MM.1S (cell line): ENCODE data around the gene PIGM.

Source experiments
- DNase-seq: peaks from one replicate; pipeline ENCODE4 v3.0.0-alpha.2; 2015
- H2AFZ ChIP-seq: fragments of 300-600 bp; sonication (generic); 2 replicates; pipeline ENCODE4 v1.6.0; 2016; ENCODE audit warnings: antibody characterized with exemption, low read length
- H3F3A ChIP-seq: fragments of 300-600 bp; sonication (generic); 2 replicates; pipeline ENCODE4 v1.6.1; 2016; ENCODE audit warnings: mild to moderate bottlenecking, antibody characterized with exemption, low read length, moderate library complexity, mixed read lengths; ENCODE audit not compliant: insufficient read depth
- H3K27ac ChIP-seq: fragments of 300-600 bp; sonication (generic); 2 replicates; pipeline ENCODE4 v1.5.1; 2016; ENCODE audit warnings: mild to moderate bottlenecking, low read length
- H3K27me3 ChIP-seq: fragments of 300-600 bp; sonication (generic); replicated peaks from 2 replicates; pipeline ENCODE4 v1.6.0; 2016; ENCODE audit warnings: low read length; ENCODE audit not compliant: insufficient read depth
- H3K36me3 ChIP-seq: fragments of 300-600 bp; sonication (generic); replicated peaks from 2 replicates; pipeline ENCODE4 v1.6.1; 2016; ENCODE audit warnings: mild to moderate bottlenecking, low read length, mixed read lengths; ENCODE audit not compliant: insufficient read depth
- H3K4me1 ChIP-seq: fragments of 300-600 bp; sonication (generic); 2 replicates; pipeline ENCODE4 v1.6.1; 2016; ENCODE audit warnings: low read length, mixed read lengths
- H3K4me2 ChIP-seq: fragments of 300-600 bp; sonication (generic); 2 replicates; pipeline ENCODE4 v1.6.0; 2016; ENCODE audit warnings: low read depth, low read length
- H3K4me3 ChIP-seq: fragments of 300-600 bp; sonication (generic); 2 replicates; pipeline ENCODE4 v1.5.1; 2016; ENCODE audit warnings: low read length, mixed read lengths
- H3K79me2 ChIP-seq: fragments of 300-600 bp; sonication (generic); 2 replicates; pipeline ENCODE4 v1.6.1; 2016; ENCODE audit warnings: mixed run types, low read length, mixed read lengths
- H3K9ac ChIP-seq: fragments of 300-600 bp; sonication (generic); 2 replicates; pipeline ENCODE4 v1.6.1; 2016; ENCODE audit warnings: low read length, mixed read lengths
- H3K9me2 ChIP-seq: fragments of 300-600 bp; sonication (generic); replicated peaks from 2 replicates; pipeline ENCODE4 v1.6.1; 2016; ENCODE audit warnings: mild to moderate bottlenecking, low read length, mixed read lengths; ENCODE audit not compliant: insufficient read depth
- H3K9me3 ChIP-seq: fragments of 300-600 bp; sonication (generic); replicated peaks from 2 replicates; pipeline ENCODE4 v1.6.1; 2016; ENCODE audit warnings: mild to moderate bottlenecking, low read length, mixed read lengths; ENCODE audit not compliant: insufficient read depth
- H4K20me1 ChIP-seq: fragments of 300-600 bp; sonication (generic); 2 replicates; pipeline ENCODE4 v1.6.1; 2016; ENCODE audit warnings: mild to moderate bottlenecking, low read length, moderate library complexity, mixed read lengths; ENCODE audit not compliant: insufficient read depth
- EZH2 ChIP-seq: fragments of 300-600 bp; sonication (generic); optimal IDR thresholded peaks from 2 replicates; pipeline ENCODE3; 2017; ENCODE audit warnings: low read depth, mild to moderate bottlenecking, antibody characterized with exemption, low read length, mixed read lengths
- EZH2phosphoT487 ChIP-seq: fragments of 300-600 bp; sonication (generic); IDR thresholded peaks from 2 replicates; pipeline ENCODE4 v1.6.1; 2018; ENCODE audit warnings: antibody characterized with exemption, low read length
- TF ChIP-seq, protein P1 (sequence below): fragments of 300-600 bp; sonication (generic); IDR thresholded peaks from 2 replicates; pipeline ENCODE4 v1.5.1; 2016; ENCODE audit warnings: antibody characterized with exemption, low read length, mixed read lengths

PIGM gene

DNA sequence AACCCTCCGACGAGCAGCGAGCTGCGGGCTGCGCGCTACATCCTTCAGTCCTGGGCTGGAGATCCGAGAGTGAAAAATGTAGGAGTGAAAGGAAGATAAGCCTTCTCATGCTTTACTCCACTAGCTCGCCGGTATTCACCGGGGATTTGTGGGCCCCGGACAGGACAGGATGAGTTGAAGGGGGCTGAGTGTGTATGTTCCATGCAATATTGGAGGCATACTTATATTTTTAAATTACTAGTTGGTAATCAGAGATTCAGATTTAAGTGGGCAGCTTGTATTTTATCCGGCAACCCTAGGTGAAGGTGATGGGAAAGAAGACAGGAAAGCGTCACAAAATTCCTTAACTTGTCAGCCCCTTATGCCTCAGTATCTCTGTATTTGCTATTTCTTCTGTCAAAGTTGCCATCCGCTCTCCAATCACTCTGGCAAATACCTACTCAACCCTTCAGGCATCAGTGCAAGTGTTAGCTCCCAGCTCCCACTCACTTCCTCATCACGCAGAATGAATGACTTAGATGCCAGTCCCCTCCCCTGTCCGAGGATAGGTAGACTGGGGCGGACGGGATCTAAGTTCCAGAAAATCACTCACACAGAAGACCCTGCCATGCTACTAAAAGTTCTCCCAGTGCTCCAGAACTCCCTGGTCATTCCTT lies 503 bp upstream of the PIGM start:
- H3K27ac ChIP-seq, result peak overlapping the region; percentile 62; the same call in 1 of the 2 replicates
- no peaks in the 10 kb centered on the region for H3K9me3 ChIP-seq
- peaks cover 26% of the 10 kb centered on the region for H3K4me1 ChIP-seq
- no peaks in the 10 kb centered on the region for H3K9me2 ChIP-seq
- no peak for DNase-seq
- H3F3A ChIP-seq, result peaks cover 11% of the 10 kb centered on the region
- H3K9ac ChIP-seq, result peak overlapping the region; percentile 70
- peaks cover 27% of the 10 kb centered on the region for H3K79me2 ChIP-seq
- H2AFZ ChIP-seq, result peak overlapping the region; percentile 88
- TF ChIP-seq EZH2 (no peak), EZH2phosphoT487 (no peak)
- TF ChIP-seq, protein P1, sequence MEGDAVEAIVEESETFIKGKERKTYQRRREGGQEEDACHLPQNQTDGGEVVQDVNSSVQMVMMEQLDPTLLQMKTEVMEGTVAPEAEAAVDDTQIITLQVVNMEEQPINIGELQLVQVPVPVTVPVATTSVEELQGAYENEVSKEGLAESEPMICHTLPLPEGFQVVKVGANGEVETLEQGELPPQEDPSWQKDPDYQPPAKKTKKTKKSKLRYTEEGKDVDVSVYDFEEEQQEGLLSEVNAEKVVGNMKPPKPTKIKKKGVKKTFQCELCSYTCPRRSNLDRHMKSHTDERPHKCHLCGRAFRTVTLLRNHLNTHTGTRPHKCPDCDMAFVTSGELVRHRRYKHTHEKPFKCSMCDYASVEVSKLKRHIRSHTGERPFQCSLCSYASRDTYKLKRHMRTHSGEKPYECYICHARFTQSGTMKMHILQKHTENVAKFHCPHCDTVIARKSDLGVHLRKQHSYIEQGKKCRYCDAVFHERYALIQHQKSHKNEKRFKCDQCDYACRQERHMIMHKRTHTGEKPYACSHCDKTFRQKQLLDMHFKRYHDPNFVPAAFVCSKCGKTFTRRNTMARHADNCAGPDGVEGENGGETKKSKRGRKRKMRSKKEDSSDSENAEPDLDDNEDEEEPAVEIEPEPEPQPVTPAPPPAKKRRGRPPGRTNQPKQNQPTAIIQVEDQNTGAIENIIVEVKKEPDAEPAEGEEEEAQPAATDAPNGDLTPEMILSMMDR, result no peak
- H3K36me3 ChIP-seq, result no peaks in the 10 kb centered on the region
- peak overlapping the region; percentile 80 for H3K4me3 ChIP-seq
- no peaks in the 10 kb centered on the region for H4K20me1 ChIP-seq
- H3K27me3 ChIP-seq, result no peaks in the 10 kb centered on the region
- peak overlapping the region; percentile 85 for H3K4me2 ChIP-seq

- Histone ChIP-seq H3K36me3 (no peaks in the 10 kb centered on the region), H3K4me2 (peak overlapping the region; percentile 79), H3K79me2 (peaks cover 27% of the 10 kb centered on the region), H3K4me3 (peak overlapping the region; percentile 80), H4K20me1 (no peaks in the 10 kb centered on the region), H3K4me1 (peaks cover 26% of the 10 kb centered on the region), H3K27ac (peak overlapping the region; percentile 62; the same call in 1 of the 2 replicates), H3F3A (peaks cover 11% of the 10 kb centered on the region), H3K9me3 (no peaks in the 10 kb centered on the region), H3K9me2 (no peaks in the 10 kb centered on the region), H2AFZ (peak overlapping the region; percentile 88), H3K9ac (peak overlapping the region; percentile 70), H3K27me3 (no peaks in the 10 kb centered on the region)
- DNase-seq, result peak; percentile 24
- TF ChIP-seq, protein P1, result no peak
- TF ChIP-seq EZH2, result no peak
- no peak for TF ChIP-seq EZH2phosphoT487
Measured at GRCh38 chr1:160030657-160031364, 979 bp downstream of the PIGM start.

GRCh38 chr1:160028426-160028825 lies 3.4 kb downstream of the PIGM start:
- Histone ChIP-seq H3K27ac (no peak overlapping the region), H3K4me3 (no peak overlapping the region), H3K9ac (no peak overlapping the region), H3K27me3 (no peaks in the 10 kb centered on the region), H4K20me1 (no peaks in the 10 kb centered on the region), H3K36me3 (no peaks in the 10 kb centered on the region), H3K4me2 (no peak overlapping the region), H3K9me3 (no peaks in the 10 kb centered on the region), H3K9me2 (no peaks in the 10 kb centered on the region), H3F3A (peaks cover 11% of the 10 kb centered on the region), H3K4me1 (peaks cover 26% of the 10 kb centered on the region), H3K79me2 (peaks cover 27% of the 10 kb centered on the region), H2AFZ (no peak overlapping the region)
- no peak for DNase-seq
- TF ChIP-seq EZH2phosphoT487 (no peak), EZH2 (no peak)
- TF ChIP-seq, protein P1, result no peak
